Measurements from ENCODE around the gene EDRF1. TPM values are rescaled to one million over a fixed set of nuclear protein-coding genes. Genes with fewer than 3 reads are reported as not detected.
A peak's percentile ranks its signal among the peaks of the same experiment; 100 is the strongest.
"Not testable (repeated sequence)": the region's sequence is repeated elsewhere in the genome, so short reads cannot be mapped to it uniquely, and the experiment has no call there.

The EDRF1 gene, protein sequence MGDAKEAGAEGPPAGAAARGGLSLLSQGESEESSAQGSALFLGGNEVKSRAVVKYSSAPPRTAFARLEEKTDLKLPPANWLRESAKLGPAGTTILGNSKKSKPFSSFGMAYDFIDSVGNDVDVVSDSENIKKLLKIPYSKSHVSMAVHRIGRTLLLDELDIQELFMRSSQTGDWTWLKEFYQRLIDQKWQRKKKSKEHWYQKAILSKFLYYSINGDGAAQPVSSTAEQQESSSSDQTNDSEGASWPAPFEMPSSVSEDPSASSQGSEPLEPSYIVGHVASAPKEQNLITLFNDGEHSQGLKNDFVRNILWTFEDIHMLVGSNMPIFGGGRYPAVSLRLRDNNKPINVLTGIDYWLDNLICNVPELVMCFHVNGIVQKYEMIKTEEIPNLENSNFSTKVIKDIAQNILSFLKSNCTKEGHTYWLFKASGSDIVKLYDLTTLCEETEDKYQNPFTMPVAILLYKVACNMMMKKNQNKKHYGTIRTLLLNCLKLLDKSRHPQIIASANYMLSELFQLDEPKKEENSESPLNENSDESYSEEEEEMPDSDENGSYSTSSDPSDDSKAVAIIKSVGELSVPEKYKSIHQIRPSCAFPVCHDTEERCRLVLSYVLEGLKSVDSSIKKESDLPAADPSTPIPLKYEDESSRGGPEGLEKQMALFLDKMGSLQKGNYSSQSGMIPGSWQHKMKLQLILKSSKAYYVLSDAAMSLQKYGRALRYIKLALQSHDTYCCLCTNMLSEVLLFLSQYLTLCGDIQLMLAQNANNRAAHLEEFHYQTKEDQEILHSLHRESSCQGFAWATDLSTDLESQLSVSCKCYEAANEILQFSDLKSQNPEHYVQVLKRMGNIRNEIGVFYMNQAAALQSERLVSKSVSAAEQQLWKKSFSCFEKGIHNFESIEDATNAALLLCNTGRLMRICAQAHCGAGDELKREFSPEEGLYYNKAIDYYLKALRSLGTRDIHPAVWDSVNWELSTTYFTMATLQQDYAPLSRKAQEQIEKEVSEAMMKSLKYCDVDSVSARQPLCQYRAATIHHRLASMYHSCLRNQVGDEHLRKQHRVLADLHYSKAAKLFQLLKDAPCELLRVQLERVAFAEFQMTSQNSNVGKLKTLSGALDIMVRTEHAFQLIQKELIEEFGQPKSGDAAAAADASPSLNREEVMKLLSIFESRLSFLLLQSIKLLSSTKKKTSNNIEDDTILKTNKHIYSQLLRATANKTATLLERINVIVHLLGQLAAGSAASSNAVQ
- 17.7 and 19.7 TPM in 2 replicates for total RNA-seq (2014; rRNA removed; shearing (Covaris generic))

DNA sequence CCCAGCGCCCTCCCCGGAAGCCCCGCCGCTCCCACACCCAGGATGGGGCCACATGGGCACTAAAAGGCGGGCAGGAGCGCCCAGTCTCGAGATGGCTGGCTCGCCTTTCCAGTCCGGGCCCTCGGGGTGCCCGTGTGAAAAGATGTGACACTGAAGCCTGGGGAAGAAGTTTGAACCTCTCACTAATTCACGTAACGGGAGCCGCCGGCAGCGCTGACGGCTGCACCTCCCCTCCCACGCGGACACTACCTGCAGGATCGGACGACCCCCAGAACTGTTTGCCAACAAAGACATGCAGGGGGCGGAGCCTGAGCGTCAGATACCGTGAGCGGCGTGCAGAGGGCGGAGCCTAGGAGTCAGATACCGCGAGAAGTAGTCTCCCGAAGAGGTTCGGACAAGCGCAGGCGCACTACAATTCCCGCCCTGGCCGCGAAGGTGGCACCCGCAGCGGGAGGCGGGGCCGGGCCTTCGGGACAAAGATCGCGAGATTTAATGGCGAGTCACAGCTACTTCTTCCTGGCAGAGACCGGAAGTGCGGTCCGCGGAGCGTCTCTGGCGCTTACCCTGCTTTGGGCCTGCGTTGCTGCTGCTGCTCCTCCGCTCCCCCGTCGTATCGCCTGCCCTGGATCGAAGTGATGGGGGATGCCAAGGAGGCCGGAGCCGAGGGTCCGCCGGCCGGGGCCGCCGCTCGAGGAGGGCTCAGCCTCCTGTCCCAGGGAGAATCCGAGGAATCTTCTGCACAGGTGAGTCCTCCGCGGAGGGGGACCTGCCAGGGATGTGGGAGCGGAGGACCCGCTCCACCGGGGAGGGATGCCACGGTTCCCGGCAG lies at the start of gene EDRF1:
TSS of gene EDRF1 (plus strand) at position 537 of the 829 bp plus-strand sequence. CDS start at position 636, 99 bp downstream.
- peak; percentile 98 for DNase-seq (ENCODE audit: low read depth)

DNA sequence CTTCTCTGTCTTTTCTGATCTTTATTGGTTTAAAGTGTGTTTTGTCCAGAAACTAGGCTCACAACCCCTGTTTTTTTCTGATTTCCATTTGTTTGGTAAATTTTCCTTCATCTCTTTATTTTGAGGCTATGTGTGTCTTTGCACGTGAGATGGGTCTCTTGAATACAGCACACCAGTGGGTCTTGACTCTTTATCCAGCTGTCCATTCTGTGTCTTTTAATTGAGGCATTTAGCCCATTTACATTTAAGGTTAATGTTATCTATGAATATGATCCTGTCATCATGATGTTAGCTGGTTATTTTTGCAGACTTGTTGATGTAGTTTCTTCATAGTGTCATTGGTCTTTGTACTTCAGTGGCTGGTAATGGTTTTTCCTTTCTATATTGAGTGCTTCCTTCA lies 46.6 kb upstream of the EDRF1 start:
- DNase-seq (ENCODE audit: low read depth) = no peak

DNA sequence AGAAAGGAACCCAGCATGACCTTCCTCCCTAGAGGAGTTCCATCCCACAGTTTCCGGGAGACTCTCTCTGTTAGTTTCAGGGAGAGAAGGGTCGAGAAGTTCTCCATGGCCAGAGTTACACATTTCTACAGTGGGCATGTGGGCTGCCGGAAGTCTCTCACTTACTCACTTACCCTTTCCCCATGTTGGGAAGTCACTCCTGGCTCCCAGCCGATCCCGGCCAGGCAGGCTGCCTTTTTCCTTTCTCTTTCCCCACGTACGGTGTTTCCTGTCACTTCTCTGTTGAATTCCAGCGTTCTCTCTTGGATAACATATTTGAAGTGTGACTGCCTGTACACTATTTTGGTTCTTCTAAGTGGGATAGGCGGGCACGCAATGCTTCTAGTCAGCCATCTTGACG lies 40.1 kb upstream of the EDRF1 start:
- DNase-seq (ENCODE audit: low read depth) = no peak

DNA sequence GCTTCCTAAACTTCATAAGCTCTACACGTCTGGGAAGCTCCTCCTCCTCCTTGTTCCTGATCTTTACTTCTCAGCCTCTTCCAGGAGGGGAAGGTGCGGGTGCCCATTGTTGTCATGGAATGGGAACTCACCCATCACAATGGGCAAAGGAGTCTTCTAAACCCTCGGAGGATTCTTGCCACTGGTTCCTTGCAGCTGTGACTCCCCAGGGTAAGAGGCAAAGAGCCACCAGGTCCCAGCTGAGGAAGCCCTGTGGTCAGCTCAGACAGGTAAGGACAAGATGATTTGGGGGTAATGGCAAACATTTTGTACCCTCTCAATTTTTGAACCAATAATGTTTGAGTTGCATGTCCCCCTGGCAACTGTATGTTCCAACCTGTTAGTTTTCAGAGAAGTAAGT lies 36.4 kb upstream of the EDRF1 start, which contains the start of gene TEX36:
TSS of gene TEX36 (minus strand) at position 101 of the 400 bp plus-strand sequence. CDS start 174 bp downstream, outside the sequence.
- no peak for DNase-seq (ENCODE audit: low read depth)

DNA sequence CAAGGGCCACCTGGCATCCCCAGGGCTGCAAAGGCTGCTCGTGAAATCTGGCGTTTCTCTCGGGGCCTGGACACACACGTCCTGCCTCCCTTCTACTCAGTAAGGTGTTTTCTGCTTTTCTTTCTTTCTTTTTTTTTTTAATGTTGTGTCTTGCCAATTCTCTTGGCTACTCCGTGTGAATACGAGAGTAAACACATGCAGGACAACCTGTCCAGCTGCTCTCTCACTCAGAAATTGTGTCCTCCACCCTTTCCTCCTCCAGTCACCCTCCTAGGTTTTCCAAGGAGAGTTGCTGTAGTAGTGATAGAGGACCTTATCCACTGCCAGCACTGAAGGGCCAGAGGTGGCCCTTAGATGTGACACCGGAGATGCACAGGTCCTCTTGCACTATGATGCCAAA lies 35.7 kb upstream of the EDRF1 start:
- DNase-seq (ENCODE audit: low read depth) = no peak

DNA sequence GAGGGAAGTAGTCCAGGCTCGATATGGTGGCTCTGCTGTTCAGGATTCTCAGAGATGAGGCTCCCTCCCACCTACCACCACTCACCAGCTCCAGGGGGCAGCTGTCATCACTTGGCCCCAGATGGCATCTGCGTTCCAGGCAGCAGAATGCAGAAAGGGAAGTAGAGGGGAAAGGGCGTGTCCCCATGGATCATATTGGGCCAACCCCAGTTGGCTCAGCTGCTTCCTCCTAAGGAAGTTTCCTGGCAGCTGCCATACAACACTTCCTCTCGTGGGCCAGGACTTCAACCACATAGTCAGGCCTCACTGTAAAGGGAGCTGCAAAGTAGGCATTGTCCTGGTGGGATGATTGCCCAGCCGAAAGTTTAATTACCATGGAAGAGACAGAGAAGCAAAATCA lies 34.9 kb upstream of the EDRF1 start:
- no peak for DNase-seq (ENCODE audit: low read depth)

DNA sequence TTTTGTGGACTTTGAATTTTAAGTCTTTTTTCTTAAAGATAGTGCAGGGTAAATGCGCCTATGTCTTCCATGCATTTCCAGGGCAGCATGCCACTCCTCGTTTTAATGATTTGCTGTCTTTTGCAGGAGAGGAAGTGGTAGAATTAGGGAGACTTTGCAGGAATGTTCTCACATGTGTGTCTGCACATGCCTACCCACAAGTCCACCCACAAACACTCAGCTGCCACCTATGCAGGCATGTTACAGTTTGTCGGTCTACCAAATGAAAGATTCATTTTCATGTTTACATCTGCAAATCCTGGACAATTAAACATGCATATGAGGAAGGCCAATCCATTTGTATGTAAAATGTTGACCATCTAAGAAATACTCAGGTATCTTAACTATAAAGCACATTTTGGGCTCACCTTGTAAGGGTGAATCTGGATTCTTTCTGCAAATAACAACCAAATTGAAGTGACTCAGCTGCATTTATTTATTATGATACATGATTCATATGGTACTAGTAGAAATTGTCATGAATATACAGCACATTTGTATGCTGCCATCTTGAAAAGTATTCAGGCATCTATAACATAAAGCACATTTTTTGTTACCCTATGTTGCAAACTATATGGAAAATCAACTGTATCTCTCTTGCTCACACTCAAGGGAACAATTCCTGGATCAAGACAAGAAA lies 31.9 kb upstream of the EDRF1 start:
- no peak for DNase-seq (ENCODE audit: low read depth)

DNA sequence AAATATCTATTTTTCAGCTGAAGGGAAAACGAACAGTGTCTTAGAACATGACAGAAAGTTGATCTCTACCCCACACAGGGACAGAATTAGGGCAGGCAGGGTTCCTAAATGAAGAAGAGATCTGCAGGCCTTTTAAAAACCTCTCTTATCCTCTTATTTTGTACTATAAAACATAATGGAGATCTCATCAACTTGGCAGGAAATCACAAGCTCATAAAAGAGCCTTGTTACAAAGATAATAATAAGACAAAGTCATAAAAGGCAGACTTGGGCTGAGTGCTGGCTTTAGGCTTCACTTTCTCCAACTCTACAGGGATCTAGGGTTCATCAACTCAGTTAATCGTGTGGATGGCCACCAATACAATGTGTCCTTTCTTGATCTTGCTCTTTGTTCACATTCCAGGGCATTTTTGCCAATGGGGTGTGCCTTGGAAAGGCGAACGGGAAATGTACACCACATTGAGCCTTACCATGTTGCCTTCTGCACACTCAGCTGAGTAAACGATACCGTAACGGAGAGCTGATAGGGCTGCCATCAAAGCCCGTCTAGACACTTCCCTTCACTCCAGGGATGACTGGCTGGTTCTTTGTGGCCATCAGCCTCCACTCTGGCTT lies 29.4 kb upstream of the EDRF1 start:
- DNase-seq (ENCODE audit: low read depth) = no peak

DNA sequence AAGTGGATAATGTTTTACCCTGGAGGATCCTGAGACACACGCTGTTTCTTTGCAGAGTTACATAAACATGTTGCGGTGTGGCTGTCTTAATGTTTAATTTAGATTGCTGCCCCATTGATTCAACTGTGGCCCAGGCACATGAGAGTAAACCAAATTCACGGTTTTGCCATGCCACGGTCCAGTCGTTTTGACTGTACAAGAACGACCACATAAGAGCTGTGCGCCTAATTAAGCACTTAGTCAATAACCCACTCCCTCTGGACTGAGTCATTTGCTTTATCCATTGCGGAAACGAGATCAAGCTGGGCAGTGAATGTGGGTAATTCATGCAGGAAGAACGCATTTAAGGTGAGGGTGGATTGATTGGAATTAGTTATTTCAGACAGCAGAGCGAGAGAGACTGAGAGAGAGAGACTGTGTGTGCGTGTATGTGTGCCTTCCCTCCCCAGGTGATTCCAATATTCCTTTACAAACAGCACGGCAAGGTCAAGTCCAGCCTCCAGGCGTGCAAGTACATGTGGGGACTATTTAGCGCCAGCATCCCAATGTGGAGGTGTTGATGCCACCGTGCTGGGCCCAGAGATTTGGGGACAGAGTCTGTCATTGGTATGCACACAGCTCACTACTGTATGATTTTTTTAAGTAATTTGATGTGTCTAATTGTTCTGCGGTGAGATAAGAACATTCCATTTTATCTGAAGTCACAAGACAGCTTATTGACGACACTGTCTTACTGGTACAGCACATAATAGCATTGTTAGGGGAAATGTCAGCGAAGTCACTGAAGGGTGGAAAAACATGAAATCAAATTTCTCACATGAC lies 28.1 kb upstream of the EDRF1 start:
- DNase-seq (ENCODE audit: low read depth) = peak; percentile 87

DNA sequence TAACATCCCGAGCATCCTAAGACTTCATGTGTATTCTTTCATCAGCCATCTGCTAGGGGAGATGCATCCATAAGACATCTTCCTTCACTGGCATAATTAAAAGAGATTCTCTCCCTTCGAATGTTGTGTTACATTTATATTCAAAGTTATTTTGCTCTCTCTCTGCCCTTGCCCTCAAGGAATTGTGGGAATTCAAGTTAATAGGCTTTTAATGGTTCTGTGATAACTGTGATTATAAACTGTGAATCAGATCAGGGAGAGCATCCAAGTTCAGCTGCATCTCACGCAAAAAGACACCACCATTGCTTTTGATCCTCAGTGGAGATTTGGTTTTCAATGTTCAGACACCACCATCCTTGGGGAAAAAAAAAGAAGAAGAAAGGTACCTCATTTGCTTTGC lies 27.3 kb upstream of the EDRF1 start:
- DNase-seq (ENCODE audit: low read depth) = no peak

DNA sequence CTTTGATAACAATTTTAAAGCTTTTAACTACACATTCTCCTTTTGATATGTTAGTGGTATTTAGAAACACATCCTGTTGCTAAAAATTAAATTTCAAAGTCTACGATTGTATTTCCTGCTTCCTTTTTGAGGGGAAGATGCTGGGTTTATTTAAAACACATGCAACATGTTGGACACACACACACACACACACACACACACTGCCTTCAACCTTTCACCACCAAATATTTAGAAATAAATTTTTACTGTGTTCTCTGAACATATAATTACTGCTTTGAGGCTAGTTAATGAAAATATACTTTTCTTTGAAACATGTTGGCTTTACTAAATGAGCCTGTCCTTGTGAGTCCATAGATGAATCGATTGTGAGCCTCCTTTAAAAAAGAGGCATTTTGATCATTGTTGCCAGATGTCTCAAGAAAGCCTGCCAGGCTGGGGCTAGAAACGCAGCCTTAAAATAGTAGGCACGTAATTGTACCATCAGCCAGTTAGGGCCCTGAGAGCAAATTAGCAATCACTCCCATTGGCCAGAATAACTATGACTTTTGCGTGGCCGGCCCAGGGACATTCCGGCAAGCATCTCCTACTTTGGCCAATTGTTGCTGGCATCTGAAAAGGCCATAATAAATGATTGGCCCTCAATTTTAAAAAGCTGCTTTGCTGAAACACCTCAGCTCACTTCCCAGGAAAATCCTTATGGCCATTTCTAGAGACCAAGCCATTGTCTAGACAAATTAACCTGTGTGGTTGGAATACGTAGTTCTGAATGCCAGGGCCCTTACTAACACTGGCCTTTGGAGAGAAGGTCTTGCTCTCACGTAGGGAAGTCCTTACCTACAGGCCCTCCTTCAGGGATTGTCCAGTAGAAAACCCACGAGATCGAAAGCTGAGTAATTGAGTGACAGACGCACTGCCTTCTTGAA lies 26.6 kb upstream of the EDRF1 start:
- DNase-seq (ENCODE audit: low read depth) = no peak

DNA sequence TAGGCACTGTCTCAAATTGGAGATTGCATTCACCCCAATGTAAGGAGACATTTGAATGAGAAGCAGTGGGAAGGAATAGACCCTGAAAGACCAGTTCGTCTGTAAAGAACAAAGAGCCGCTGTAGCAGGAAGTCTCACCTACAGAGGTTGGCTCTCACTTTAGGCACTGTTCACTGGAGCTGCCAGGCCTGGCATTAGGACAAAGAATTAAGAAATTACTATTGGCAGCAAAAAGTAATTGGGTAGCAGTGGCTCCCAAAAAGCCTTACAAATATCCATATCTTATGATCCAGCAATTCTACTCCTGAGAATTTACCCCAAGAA lies 26.0 kb upstream of the EDRF1 start:
- DNase-seq (ENCODE audit: low read depth) = no peak

DNA sequence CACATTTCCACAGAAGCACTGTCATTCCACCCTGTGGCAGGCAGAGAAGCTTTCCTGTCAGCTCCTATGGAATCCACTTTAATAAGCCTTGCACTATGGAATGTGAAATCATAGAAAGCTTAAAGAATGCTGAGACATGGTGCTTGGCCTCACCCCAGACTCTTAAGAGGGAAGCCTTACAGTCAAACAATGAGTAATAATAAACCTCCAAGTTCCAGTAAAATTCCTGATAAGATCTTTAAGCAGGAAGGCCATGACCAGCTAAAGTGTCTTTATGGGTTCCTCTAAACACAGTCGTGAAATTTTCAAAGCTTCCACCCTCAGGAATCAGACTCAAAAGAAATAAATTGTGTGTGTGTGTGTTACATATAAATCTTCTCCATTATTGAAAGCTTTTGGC lies 24.6 kb upstream of the EDRF1 start:
- peak; percentile 65 for DNase-seq (ENCODE audit: low read depth)

DNA sequence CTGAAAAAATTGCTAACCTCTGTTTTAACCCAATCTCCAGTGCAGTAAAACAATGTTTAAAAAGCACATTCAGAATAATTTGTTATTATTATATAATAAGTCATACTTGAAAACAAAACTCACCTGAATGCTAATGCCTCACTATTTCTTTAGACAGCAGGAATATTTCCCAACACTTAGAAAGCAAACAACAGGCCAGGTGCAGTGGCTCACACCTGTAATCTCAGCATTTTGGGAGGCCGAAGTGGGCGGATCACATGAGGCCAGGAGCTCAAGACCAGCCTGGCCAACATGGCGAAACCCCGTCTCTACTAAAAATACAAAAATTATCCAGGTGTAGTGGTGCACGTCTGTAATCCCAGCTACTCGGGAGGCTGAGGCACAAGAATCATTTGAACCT lies 22.6 kb upstream of the EDRF1 start:
- not testable (repeated sequence) for DNase-seq (ENCODE audit: low read depth)

DNA sequence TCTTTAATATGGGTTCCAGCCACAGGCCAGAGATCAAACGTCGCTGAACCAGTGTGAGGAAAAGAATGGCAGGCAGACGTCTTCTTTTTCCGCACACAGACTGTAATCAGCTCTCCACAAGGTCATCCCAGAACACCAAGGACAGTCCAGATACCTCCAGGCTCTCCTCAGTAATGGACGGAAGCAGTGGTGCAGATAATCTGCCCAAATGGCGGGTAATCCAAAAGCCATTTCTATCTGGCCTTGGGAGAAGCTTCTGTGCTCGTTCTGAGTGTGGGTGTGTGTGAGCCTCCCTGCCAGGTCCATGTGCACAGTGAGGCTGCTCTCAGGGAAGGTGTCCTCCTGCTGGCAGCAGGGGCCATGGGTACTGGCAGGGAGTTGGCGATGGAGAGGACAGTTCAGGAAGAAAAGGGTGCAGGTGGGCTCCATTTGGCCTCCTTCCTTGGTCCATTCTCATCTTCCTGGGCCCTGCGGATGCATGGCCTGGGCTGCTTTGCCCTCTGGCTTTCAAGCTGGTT lies 21.0 kb upstream of the EDRF1 start:
- DNase-seq (ENCODE audit: low read depth) = no peak

DNA sequence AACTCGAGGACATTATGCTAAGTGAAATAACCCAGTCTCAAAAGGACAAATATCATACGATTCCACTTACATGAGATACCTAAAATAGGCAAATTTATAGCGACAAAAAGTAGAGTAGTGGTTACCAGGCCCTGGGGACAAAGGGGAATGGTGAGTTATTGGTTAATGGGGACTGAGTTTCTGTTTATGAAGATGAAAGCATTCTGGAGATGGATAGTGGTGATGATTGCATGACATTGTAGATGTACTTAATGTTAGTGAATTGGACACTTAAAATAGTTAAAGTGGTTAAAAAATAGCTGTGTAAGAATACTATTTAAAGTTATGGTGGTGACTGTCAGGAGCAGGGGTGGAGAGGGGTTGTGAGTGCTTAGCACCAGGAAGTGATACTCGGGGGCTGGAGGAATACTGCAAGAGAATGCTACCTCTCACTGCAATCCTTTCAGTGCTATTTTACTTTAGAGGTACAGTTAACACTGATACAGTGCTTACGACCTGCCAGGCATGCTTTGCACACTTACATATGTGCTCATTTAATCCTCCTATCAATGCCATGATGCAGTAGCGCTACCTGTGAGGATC lies 19.9 kb upstream of the EDRF1 start:
- no peak for DNase-seq (ENCODE audit: low read depth)

DNA sequence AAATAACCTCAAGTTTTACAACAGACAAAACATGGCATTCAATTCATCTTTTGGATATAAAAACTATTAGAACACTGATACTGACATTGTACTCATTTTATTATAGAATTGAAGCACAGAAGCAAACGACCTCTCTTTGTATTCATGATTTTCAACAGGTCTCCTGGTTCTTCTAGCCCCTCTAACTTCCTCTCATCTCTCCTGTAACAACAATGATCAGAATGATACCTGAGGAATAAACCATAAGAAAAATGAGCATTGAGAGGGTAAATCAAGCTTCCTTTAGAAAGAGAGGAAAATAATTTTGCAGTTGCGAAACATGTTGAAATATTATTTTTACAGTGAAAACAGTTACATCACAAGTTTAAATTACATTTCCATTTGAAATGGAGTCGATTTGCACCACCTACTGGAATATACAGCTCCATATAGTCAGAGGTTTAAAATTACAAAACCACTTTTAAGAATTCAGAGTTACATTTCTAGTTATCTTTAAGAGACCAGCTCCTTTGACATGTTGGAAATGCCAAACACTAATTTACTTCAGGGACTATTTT lies 19.1 kb upstream of the EDRF1 start:
- DNase-seq (ENCODE audit: low read depth) = no peak

Measured in Daoy (cell line).